Tibial artery (tissue), 4 donors: ENCODE measurements around the gene DMD.

ENCODE experiments used
- DNase-seq, 2 donors: peaks; one replicate each; pipeline ENCODE4 v3.0.0-alpha.2; 2019
- H3K27ac ChIP-seq, 2 donors: fragments of 200-600 bp; sonication (generic) in 1 of 2; 1 replicate in 1 of 2; 2 replicates in 1 of 2; pipeline ENCODE4 v1.5.1; 2018 to 2019; ENCODE audit warnings: mild to moderate bottlenecking in 1 of 2
- H3K27me3 ChIP-seq, 2 donors: fragments of 200-600 bp; sonication (generic) in 1 of 2; one replicate each; pipeline versions ENCODE4 v1.5.1 to v1.6.0; 2016 to 2019
- H3K36me3 ChIP-seq, 3 donors: fragments of 200-600 bp; sonication (generic) in 2 of 3; one replicate each; pipeline ENCODE4 v1.5.1; 2016 to 2019; ENCODE audit warnings: mild to moderate bottlenecking in 2 of 3
- H3K4me1 ChIP-seq, 4 donors: fragments of 200-600 bp; sonication (generic) in 2 of 4; 1 replicate in 3 of 4; 2 replicates in 1 of 4; pipeline ENCODE4 v1.5.1; 2016 to 2019
- H3K4me3 ChIP-seq, 2 donors: fragments of 200-600 bp; sonication (generic) in 1 of 2; 1 replicate in 1 of 2; 2 replicates in 1 of 2; pipeline ENCODE4 v1.5.1; 2018 to 2019; ENCODE audit warnings: mild to moderate bottlenecking in 2 of 2
- H3K9me3 ChIP-seq, 3 donors: fragments of 200-600 bp; sonication (generic) in 1 of 3; one replicate each; pipeline ENCODE4 v1.5.1; 2016 to 2019
- intact Hi-C: fragments of 100-400 bp; cut with DNase I; formaldehyde crosslinking; loops from one replicate; pipeline ENCODE4 v1.15.0; 2023; ENCODE audit warnings: low total_unique reads
- TF ChIP-seq, protein P1 (sequence below), 2 experiments: fragments of 200-600 bp in 1 of 2; fragments of 450-650 bp in 1 of 2; IDR thresholded peaks; one replicate each; pipeline ENCODE4 v1.5.1; 2017 to 2019; ENCODE audit warnings: antibody characterized with exemption in 2 of 2, mild to moderate bottlenecking in 1 of 2, moderate library complexity in 1 of 2

DMD gene

DNA sequence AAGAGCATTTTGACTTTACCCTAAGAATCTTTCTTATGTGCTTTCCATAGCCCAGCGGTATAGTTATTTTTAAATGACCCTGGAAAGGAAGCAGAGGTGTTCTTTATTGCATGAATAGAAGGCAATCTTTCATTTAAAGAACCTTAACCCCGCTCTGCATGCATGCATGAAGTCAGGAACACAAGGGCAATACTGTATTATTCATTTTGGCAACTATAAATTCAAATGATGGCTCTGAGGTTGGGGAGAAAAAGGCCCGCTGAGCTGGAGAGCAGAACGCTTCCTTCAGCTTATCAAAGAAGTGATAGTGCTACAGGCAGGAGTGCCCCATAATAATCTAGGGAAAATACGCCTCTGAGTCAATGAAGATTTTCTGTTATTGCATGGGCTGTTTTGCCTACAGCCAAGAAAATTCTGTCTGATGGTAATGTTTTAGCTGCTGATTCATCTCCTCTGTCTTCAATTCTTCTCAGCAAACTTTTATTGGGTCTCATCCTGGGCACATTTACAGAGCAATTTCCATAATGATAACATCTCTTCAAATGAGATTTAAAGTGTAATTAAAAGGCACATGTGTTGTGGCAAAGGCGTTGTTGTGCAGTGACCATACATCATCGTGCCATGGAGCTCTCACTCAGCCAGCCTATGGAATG, 1687.3 kb downstream of the DMD start:
- no peaks in the 10 kb centered on the region for H3K36me3 ChIP-seq
- H3K4me1 ChIP-seq: no peaks in the 10 kb centered on the region
- TF ChIP-seq, protein P1, sequence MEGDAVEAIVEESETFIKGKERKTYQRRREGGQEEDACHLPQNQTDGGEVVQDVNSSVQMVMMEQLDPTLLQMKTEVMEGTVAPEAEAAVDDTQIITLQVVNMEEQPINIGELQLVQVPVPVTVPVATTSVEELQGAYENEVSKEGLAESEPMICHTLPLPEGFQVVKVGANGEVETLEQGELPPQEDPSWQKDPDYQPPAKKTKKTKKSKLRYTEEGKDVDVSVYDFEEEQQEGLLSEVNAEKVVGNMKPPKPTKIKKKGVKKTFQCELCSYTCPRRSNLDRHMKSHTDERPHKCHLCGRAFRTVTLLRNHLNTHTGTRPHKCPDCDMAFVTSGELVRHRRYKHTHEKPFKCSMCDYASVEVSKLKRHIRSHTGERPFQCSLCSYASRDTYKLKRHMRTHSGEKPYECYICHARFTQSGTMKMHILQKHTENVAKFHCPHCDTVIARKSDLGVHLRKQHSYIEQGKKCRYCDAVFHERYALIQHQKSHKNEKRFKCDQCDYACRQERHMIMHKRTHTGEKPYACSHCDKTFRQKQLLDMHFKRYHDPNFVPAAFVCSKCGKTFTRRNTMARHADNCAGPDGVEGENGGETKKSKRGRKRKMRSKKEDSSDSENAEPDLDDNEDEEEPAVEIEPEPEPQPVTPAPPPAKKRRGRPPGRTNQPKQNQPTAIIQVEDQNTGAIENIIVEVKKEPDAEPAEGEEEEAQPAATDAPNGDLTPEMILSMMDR (IDR thresholded peaks at IDR 0.05): no peak
- intact Hi-C loops: no loop called here
- no peak overlapping the region for H3K27ac ChIP-seq
- no peak for DNase-seq
- H3K9me3 ChIP-seq: no peaks in the 10 kb centered on the region
- H3K4me3 ChIP-seq: no peak overlapping the region
- no peaks in the 10 kb centered on the region for H3K27me3 ChIP-seq

DNA sequence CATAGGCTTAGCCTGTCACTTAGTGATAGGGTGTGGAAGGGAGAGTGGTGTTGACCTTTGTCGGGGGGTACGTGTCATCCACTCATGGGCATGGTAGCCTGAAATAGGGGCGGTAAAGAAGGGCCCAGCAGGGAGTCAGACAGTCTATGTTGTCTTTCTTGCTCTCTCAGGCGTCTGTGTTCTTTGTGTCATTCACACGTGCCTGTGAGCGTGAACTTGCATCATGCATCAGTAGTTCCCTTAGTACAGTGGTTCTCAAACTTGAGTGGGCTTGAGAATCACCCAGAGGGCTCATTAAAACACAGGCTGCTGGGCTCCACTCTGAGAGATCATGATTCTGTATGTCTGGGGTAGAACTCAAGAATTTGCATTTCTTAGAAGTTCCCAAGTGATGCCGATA, 1688.6 kb downstream of the DMD start:
- intact Hi-C loops: no loop called here

DNA sequence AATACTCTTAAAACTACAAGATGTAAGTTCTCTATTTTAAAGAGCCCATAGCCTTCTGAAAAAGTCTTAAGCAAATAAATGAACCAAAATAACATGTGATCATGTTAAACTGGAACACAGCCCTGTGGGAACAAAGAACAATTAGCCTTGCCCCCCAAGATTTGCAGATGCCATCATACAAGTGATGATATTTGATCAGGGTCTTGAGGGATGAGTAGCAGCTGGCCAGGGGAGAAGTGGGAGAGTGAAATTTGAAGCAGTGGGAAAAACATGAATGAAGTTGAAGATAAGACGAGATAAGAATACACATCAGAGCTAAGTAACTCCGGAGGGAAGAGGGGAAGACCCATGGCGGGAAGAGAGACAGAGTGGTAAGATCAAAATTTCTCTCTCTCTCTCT, 1689.4 kb downstream of the DMD start:
- no peaks in the 10 kb centered on the region for H3K27me3 ChIP-seq
- no peaks in the 10 kb centered on the region for H3K4me1 ChIP-seq
- TF ChIP-seq, protein P1 (IDR thresholded peaks at IDR 0.05): no peak
- H3K36me3 ChIP-seq: no peaks in the 10 kb centered on the region
- no peak overlapping the region for H3K4me3 ChIP-seq
- H3K27ac ChIP-seq: no peak overlapping the region
- intact Hi-C loops: no loop called here
- DNase-seq: no peak
- H3K9me3 ChIP-seq: no peaks in the 10 kb centered on the region

More for the DNA sequence above, 1688.6 kb downstream of the DMD start:
- Histone ChIP-seq H3K4me1 (no peaks in the 10 kb centered on the region), H3K27ac (no peak overlapping the region), H3K4me3 (no peak overlapping the region), H3K36me3 (no peaks in the 10 kb centered on the region), H3K9me3 (no peaks in the 10 kb centered on the region), H3K27me3 (no peaks in the 10 kb centered on the region)
- TF ChIP-seq, protein P1 (IDR thresholded peaks at IDR 0.05): no peak
- DNase-seq: no peak

DNA sequence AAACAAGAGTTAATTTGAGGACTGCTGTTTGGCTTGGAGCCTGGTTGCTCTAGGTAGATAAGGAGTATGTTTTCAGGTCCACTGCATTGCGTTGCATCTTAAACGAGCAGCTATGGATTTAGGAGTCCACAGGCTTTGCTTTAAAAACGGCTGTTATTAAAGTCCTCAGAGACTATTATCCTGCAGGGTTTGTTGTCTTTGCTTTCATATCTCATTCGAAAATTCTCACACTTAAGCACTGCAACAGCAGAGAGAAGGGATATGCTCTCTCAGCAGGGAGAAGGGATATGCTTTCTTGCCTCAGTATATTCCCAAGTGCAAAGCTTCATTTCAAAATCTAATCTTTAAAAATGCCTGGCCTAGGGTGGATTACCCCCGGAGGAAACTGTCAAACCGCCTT, 1694.8 kb downstream of the DMD start:
- H3K27ac ChIP-seq: no peak overlapping the region
- TF ChIP-seq, protein P1 (IDR thresholded peaks at IDR 0.05): no peak
- no peaks in the 10 kb centered on the region for H3K4me1 ChIP-seq
- H3K36me3 ChIP-seq: no peaks in the 10 kb centered on the region
- no peak overlapping the region for H3K4me3 ChIP-seq
- H3K27me3 ChIP-seq: no peaks in the 10 kb centered on the region
- intact Hi-C loops: no loop called here
- no peak for DNase-seq
- H3K9me3 ChIP-seq: no peaks in the 10 kb centered on the region

DNA sequence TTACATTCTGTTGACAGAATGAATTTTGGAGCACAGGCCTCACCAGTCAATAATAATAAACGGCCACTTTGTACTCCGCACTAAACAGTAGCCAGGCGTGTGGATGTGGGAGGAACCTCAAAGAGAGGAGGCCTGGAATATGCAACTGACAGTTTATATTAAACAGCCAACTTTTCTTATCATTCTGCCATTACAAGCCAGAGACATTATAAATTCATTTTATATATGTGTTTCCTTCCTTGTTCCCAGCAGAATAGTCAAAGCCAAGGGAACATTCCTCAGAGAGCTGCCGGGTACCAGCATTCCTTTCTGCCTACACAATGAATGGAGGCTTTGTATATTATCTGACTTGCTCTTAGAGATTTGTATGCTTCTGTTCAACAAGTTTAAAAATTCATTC, 1703.0 kb downstream of the DMD start:
- Histone ChIP-seq H3K4me1 (peaks cover 0 to 11% (median 0%) of the 10 kb centered on the region in 4 donors), H3K4me3 (no peak overlapping the region), H3K27ac (no peak overlapping the region), H3K27me3 (no peaks in the 10 kb centered on the region), H3K36me3 (no peaks in the 10 kb centered on the region), H3K9me3 (no peaks in the 10 kb centered on the region)
- intact Hi-C loops: no loop called here
- DNase-seq: no peak
- TF ChIP-seq, protein P1 (IDR thresholded peaks at IDR 0.05): no peak

DNA sequence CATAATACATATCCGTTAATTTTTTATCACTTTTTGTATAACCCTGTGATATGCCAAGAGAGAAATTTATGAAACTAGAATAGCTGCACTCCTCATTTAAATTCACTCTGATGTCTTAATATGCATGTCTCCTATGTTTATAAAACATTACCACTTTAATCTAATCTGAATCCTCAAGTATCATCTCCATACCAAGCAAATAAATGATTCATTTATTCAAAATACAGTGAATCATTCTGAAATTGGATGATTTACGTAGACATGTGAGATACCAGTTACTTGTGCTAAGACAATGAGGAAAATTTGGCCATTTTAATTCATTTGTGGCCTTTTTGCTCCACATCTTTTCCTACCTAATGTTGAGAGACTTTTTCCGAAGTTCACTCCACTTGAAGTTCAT, 1704.4 kb downstream of the DMD start:
- Histone ChIP-seq H3K27me3 (no peaks in the 10 kb centered on the region), H3K4me1 (peaks cover 0 to 11% (median 0%) of the 10 kb centered on the region in 4 donors), H3K27ac (no peak overlapping the region), H3K9me3 (no peaks in the 10 kb centered on the region), H3K36me3 (no peaks in the 10 kb centered on the region), H3K4me3 (no peak overlapping the region)
- no peak for DNase-seq
- intact Hi-C loops: no loop called here
- TF ChIP-seq, protein P1 (IDR thresholded peaks at IDR 0.05): no peak
